HG02970 (cell line): ENCODE measurements around the gene GPR176.
"Not testable (repeated sequence)": the region's sequence is repeated elsewhere in the genome, so short reads cannot be mapped to it uniquely, and the experiment has no call there.

Experiments used
- ATAC-seq: cut with Tn5 transposase; IDR thresholded peaks from one replicate; pipeline ENCODE4 v1.9.1; 2021; ENCODE audit warnings: mild to moderate bottlenecking, moderate library complexity, moderate number of reproducible peaks; ENCODE audit not compliant: unreplicated experiment, low FRiP score

The GPR176 gene

DNA sequence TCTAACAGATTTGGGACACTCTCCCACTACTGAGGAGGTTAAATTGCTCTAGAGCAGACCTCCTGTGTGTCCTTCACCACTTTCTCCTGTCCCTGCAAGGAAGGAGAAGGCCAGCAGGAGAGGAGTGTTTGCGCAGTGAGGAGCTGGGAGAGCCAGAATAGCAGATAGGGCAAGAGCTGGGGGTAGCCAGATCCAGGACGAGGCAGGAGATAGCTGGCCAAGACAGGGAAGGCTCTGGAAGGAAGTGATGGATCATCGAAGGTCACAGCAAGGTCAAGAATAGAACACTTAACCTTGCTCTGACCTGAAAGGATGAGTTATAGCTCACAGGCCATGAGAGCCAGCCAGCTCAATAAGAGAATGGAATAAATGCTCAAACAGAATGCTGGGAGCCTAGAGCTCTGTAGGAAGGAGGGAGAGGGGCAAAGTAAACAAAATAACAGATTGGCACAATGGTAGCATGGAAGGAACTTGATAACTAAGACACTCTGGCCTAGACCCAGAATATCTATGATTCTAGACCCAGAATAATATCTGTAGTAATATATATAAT lies 99.9 kb downstream of the GPR176 start:
- no peak for ATAC-seq

DNA sequence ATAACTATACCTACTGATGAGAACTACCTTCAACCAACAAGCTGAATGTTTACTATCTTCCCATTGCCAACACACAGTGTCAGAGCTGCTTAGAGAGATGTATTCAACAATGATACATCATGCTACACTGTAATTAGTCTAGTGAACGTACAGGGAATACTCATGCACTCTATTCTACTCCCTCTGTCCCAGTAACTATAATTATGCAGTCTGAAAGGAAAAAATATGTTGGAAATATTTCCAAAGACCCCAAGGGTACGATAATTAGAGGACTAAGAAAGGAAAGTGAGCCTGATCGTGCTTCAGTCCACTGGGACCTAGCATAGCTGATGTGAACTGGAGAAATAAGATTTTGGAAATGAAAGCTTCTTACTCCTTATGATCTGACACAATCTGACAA lies 100.5 kb downstream of the GPR176 start:
- ATAC-seq = no peak

DNA sequence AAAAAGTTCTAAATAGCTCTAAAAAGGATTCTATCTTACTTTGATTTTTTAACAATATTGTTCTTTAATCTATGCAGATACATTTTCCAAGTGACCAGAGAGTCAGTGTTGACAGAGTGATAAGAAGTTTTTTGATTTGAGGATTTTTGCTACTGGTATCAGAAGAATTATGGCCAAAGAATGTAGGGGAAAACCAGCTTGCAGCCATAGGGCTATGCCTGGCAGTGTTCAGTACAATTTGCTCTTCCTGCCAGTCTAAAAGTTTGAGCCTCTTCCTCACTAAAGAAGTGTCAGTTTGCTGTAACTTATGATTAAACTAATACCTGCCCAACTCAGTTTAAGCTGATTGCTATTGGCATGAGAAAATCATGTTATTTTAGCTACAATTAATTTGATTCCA lies 102.2 kb downstream of the GPR176 start:
- ATAC-seq = no peak

DNA sequence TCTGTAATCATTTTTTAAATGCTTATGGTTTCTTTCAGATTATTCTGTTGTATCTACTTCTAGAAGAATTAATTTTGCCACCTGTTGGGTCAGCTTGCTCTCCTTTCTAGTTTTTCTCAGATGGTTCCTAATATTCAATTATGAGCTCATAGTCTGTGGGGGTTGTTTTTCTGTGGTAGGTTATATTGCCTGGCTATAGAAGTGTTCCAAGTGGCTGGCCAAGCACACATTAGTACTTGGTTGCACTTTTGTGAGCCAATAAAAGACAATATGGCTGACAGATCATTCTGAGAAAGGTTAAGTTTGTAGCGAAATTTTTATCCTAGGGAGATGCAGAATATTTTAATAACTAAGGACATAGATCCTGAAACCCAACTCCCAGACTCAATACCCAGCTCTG lies 105.6 kb downstream of the GPR176 start:
- no peak for ATAC-seq

DNA sequence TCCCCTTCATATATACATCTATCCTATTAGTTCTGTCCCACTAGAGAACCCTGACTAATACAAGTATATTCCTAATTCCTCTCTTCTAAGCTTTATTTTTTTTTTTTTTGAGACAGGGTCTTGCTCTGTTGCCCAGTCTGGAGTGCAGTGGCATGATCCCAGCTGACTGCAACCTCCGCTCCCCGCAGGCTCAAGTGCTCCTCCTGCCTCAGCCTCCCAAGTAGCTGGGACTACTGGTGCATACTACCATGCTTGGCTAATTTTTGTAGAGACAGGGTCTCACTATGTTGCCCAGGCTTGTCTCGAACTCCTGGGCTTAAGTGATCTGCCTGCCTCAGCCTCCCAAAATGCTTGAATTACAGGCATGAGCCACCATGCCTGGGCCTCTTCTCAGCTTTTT lies 107.4 kb downstream of the GPR176 start:
- ATAC-seq = not testable (repeated sequence)

DNA sequence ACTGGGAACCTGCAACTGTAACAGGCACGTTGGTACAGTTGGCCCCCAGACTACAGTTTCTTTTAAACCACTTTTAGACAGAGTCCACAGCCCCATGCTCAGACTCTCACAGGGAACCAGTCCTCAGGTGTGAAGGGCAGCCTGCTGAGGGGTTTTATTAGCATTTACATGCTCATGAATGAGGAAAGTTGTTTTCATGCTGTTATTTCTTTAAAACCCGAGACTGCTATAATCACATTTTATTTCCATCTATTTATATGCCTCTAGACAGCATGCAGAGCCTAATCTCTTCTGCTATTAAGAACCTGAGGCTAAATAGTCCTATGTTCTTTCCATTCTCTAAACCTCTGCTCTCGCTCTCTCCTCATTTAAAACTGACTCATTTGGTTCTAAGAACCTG lies 111.2 kb downstream of the GPR176 start:
- no peak for ATAC-seq

DNA sequence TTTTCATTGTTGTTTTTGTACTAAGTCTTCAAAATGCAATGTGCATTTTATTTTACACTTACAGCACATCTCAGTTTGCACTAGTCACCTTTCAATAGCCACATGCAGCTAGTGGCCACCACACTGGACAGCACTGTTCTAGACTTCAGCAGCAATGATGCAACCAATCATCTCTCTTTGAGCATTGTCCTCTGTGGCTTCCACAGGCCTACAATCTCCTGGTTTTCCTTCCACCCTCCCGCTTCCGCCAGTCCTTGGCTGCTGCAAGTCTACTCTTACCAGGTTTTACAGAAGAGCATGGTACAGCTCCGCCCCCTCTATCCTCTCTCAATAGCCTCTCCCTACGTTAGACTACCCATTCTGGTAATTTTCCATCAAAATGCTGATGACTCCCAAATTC lies 112.3 kb downstream of the GPR176 start:
- ATAC-seq = no peak

DNA sequence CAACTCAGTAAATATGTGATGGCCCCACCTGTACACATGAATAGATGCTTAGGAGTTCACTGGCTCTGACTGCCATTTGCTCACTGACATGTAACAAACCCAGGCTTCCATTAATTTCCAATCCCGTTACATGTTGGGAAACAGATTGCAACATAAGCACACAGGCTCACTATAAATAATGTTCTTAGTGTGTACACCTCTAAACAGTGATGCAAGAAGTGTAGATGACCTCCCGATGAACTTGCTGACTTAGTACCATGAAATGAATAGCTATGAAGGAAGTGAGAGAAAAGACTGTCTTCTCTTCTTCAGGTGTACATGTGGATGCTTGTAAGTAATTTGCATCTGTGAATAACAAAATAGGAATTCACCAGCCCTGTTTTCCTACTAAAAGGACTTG lies 116.0 kb downstream of the GPR176 start:
- ATAC-seq = no peak

DNA sequence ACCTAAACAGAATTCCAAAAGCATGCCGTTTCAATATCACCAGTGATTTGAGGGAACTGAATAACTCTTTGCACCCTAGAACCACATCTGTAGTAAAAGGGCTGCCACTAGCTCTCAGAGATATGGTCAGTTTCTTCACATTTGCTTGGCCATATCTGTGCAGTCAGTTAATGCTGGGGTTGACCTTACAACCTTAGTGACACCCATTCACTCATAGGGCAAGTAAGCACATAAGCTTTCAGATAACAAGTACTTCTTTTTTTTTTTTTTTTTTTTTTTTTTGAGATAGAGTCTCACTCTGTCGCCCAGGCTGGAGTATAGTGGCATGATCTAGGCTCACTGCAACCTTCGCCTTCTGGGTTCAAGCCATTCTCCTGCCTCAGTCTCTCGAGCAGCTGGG lies 117.0 kb downstream of the GPR176 start:
- ATAC-seq = no peak

DNA sequence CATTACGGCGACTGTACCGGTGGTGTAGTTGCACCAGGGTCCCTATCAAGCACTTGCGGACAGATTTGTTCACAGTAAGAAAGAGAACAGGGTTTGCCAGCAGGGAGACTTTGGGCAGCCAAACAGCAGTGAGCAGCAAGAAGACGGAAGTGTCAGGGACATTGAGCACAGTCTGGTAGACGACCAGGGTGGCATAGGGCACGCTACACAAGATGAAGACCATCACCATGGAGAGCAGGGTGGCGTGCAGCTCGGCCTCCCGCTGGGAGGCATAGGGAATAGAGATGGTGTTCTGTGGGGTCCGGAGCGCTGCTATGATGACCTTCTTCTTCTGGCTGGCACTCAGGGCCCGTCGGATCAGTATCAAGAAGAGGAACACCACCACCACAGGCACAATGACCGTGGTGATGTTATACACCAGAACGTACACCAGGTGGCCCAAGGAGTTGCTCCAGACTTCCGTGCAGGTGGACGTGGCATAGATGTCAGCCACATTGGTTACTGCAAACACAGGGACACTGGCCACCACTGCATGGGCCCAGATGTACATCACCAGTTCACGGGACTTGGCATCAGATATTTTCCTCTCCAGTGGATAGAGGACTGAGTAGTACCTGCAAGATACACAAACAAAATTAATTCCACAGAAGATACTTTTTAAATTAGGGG lies 118.3 kb downstream of the GPR176 start:
- no peak for ATAC-seq

DNA sequence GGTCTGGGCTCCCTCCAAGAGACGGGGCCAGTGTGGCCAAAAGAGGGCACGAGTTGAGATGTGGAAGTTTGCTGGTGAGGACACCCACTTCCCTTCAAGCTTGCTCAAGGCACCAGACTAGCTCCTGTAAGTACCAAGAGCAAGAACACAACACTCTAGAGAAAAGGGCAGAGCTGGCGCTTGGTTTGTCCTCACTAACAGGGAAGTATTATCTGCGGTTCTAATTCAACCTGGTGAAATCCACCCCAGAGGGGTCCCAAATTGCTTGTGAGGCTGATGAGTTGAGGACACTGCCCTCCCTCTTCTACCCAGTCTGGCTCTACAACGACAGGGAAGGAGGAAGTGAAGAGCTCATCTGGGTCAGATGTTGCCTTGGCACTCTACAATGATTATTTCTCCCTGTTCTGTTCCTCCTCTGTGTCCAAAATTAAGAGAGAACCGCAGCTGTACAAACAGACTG lies 120.5 kb downstream of the GPR176 start:
- ATAC-seq = no peak

DNA sequence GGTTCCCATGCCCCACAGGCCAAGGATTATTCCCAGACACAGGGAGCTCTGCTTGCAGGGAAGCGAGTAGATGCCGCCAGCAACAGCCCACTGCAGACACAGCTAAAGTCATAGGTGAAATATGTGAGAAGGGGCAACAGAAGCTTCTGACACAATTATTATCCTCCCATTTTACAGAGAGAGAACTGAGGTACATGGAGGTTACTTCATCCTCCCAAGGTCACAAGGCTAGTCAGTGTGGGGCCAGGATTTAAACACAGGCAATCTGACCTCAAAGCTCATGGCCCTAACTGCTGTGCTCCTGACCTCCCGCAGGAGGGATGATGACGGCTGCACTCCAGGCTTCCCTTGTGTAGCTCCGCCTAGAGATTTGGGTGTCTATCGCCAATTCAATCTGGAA lies 121.7 kb downstream of the GPR176 start:
- no peak for ATAC-seq

DNA sequence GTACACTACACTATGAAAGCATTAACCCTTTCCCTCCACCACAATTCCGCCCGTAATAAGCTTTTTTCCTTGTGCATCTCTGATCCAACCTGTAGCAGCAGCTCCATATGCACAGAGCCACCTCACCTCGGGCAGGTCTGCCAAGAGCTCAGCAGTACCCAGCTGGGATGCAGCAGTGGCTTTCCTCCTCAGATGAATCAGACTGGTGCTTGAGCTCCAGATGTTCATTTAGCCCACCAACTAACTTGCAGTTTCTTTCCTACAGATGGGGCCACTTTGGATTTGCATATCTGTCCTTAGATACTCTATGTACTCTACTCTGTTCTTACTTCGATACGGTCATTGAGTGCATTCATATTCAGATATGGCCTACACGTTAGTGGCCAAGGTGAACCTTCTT lies 122.7 kb downstream of the GPR176 start:
- ATAC-seq = no peak

DNA sequence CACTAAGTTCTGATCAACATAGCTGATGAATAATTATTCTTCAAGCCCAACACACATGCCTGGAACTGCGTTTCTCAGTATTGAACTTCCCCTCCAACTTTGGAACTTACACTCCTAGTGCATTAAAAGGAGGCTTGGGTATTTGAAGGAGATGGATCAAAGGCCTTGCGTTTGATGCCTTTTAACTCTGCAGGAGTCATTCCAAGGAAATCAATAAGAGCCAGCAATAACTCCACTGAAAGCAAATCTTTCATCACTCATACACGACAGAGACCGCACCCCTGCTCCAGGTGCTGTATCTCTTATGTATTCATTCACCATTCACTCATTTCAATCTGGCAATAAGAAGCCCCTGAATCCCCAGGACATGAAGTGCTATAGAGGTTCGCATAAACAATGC lies 123.5 kb downstream of the GPR176 start:
- no peak for ATAC-seq

DNA sequence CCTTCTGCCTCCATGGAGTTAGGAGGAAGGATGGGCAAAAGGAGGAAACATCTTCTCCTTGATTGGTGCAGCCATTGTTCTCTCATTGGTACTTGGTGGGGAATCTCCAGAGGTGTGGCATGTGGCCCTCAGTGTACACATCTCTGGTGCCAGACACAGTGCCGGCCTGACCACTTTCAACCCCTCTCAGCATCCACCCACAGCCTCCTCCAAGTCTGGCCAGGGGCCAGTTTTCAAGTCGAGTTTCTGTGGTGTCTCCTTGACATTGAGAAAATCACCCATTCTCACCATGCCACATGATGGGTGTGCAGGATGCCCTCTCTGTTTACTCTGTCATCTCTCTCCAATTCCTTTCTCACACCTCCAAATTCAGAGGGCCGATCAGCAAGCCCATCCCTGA lies 124.6 kb downstream of the GPR176 start:
- no peak for ATAC-seq

DNA sequence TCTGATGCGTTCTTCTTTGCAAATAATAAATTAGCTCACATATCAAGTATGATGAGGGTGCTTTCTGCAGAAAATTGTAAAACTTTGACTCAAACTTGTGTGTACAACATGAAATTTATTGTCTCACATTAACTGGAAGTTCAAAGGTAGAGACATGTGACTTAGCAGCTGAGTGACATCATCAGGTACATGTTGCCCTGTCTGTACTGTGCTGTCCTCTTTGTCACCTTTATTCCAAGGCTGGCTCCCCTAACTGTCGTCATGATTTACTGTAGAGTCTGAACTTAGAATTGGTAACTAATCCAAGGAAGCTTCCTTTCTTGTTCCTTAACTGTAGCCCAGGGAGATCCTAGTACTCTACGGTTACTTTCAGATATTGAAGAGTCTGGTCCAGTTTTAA lies 125.1 kb downstream of the GPR176 start:
- ATAC-seq = no peak

DNA sequence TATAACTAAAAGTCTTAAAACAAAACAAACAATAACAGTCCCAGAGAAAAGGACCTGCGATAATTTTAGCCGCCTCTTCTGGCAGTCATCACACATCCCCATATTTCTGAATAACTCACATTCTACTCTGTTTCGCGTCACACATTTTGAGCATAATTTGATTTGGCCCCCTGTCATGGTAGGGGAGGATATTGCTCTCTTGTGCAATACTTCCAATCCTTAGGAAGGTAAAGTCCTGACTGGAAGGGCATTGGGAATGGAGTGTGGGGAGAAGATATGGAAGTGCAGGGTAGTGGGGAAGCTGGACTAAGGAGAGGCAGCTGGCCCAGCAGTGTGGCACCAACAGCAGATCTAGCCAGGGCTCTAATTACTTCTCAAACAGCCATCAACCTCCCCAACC lies 126.1 kb downstream of the GPR176 start:
- ATAC-seq = no peak

DNA sequence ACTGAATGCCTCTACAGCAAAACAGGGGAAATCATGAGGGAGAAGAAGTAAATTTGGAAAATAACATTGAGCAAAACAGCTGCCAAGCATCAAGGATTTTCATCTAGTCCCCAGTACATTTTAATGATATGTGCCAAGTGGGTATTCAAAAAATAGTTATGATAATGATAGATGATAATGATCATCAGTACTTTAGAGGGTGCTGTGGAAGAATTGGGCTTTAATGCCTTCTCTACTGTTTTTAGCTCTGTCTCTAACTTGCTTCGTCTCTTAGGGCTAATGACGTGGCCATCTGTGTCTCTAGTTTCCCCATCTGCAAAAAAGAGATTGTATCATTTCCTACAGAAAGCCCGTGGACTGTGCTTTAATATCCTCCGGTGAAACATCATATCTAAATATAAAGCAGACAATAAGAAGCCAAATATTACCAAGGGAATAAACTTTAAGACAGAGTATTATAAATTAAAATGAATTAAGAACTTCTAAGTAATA lies 127.2 kb downstream of the GPR176 start:
- ATAC-seq = no peak

DNA sequence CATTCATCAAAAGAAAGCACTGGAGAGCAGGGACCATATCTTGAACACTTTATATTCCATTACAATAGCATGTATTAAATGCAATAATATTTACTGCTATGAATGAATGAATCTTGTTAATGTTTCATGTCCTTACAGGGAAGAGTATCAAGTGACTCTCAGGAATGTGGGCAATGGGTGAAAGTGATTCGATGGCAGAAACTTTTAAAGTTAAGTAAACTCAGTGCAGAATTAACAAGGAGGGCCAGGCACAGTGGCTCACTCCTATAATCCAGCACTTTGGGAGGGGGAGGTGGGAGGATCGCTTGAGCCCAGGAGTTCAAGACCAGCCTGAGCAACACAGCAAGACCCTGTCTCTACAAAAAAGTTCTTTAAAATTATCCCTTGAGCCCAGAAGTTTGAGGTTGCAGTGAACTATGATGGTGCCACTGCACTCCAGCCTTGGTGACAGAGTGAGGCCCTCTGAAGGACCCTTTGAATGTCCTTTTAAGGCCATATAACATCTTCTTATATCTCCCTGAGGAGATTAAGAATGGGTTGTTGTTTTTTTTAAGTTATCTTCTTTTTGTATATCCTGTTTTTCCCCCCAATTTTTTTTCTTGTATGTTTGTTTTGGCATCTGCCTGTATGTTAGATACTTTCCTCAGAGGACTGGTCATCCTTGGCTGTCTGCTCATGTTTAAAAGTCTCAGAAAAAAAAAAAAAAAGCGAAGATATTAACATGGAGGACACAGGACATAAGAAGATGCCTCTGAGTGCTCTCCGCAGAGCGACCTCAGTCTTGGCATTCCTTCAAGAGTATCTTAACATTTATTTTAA lies 127.8 kb downstream of the GPR176 start:
- ATAC-seq = no peak

DNA sequence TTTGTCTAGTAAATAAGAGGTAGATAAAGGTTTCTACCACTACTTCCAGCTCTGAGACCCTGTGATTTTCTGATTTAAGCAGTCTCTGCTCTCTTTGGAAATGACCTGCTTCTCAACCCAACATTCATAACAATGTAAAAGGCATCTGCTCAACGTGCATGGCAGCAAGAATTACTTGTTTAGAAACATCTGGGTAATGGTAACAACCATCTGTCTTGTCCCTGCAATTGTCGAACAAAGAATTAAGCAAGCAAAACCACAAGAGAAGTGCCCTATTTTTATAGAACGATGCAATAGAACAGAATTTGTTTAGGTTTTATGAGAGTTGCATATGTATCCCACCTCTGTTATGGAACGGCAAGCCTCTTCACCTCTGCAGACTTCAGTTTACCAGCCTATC lies 130.3 kb downstream of the GPR176 start:
- no peak for ATAC-seq

DNA sequence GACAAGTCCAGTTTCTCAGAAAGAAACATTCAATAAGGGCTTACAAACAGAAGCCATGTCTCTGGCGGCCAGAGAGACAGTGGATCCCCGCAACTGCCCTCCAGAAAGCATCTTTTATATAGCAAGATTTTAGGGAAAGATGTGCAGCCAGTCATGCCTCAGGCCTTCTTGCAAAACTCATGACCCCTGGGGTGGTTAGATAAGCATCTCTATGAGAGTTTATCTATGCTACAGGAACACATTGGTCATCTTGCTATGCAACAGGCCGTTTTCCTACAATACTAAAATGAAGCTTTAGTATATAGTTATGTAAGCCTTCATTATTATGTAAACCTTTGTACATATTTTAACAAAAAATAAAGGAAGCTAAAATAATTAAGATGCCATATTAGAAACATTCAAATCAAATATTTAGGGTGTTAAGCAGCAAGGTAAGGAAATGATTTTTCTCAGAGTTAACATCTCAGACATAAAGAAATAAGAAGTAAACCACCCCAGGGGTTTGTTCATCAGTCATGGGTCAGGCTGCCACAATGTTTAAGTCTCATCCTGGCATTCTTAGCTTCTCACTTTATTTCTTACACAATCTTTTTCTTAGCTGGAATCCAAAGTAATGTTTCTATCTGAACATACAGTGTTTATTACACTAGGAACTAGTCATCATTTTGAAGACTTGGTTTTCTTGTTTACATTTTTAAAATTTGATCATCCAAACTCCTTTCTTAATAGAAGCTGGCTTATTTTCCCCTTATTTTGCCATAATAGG lies 131.1 kb downstream of the GPR176 start:
- ATAC-seq = no peak
